ENCODE measurements around the gene NGRN.
"Not testable (repeated sequence)": the region's sequence is repeated elsewhere in the genome, so short reads cannot be mapped to it uniquely, and the experiment has no call there.

The NGRN gene

DNA sequence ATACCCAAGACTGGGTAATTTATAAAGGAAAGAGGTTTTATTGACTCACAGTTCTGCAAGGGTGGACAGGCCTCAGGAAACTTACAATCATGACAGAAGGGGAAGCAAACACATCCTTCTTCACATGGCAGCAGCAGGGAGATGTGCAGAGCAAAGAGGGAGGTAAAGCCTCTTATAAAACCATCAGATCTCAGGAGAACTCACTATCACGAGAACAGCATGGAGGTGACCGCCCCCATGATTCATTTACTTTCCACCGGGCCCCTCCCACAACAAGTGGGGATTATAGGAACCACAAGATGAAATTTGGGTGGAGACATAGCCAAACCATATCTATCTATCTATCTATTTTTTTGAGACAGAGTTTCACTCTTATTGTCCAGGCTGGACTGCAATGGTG, 26.1 kb upstream of the NGRN start:
- Histone ChIP-seq H3K9ac (ENCODE audit: low read depth, low read length) (no peak overlapping the region), H3K27me3 (ENCODE audit: insufficient read depth, low read length) (no peaks in the 10 kb centered on the region), H3K9me3 (ENCODE audit: insufficient read depth, low read depth, low read length) (no peaks in the 10 kb centered on the region), H3K36me3 (ENCODE audit: insufficient read depth, low read length) (peaks cover 7% of the 10 kb centered on the region; the same call in 1 of the 2 replicates), H3K4me1 (ENCODE audit: insufficient read depth, low read length) (no peaks in the 10 kb centered on the region), H3K27ac (ENCODE audit: low read depth, low read length) (no peak overlapping the region), H3K4me3 (ENCODE audit: low read length) (no peak overlapping the region)
- 91% methylated on average over 3 of the region's 3 CpGs for WGBS

- 94% methylated on average over 8 of the region's 8 CpGs for WGBS
- Histone ChIP-seq H3K9ac (ENCODE audit: low read depth, low read length) (no peak overlapping the region), H3K36me3 (ENCODE audit: insufficient read depth, low read length) (peaks cover 7% of the 10 kb centered on the region; the same call in 1 of the 2 replicates)
Measured at GRCh38 chr15:90240856-90241255, 24.6 kb upstream of the NGRN start.

GRCh38 chr15:90241343-90242192, 23.9 kb upstream of the NGRN start:
- no peak overlapping the region for H3K4me3 ChIP-seq (ENCODE audit: low read length)
- WGBS: 91% methylated on average over 22 of the region's 22 CpGs
- no peak overlapping the region for H3K27ac ChIP-seq (ENCODE audit: low read depth, low read length)
- no peaks in the 10 kb centered on the region for H3K9me3 ChIP-seq (ENCODE audit: insufficient read depth, low read depth, low read length)
- H3K9ac ChIP-seq (ENCODE audit: low read depth, low read length): no peak overlapping the region
- H3K36me3 ChIP-seq (ENCODE audit: insufficient read depth, low read length): peaks cover 7% of the 10 kb centered on the region; the same call in 1 of the 2 replicates
- H3K27me3 ChIP-seq (ENCODE audit: insufficient read depth, low read length): no peaks in the 10 kb centered on the region
- H3K4me1 ChIP-seq (ENCODE audit: insufficient read depth, low read length): no peaks in the 10 kb centered on the region

More at GRCh38 chr15:90240856-90241255, 24.6 kb upstream of the NGRN start:
- Histone ChIP-seq H3K4me1 (ENCODE audit: insufficient read depth, low read length) (no peaks in the 10 kb centered on the region), H3K27ac (ENCODE audit: low read depth, low read length) (no peak overlapping the region), H3K4me3 (ENCODE audit: low read length) (no peak overlapping the region), H3K9me3 (ENCODE audit: insufficient read depth, low read depth, low read length) (no peaks in the 10 kb centered on the region), H3K27me3 (ENCODE audit: insufficient read depth, low read length) (no peaks in the 10 kb centered on the region)

DNA sequence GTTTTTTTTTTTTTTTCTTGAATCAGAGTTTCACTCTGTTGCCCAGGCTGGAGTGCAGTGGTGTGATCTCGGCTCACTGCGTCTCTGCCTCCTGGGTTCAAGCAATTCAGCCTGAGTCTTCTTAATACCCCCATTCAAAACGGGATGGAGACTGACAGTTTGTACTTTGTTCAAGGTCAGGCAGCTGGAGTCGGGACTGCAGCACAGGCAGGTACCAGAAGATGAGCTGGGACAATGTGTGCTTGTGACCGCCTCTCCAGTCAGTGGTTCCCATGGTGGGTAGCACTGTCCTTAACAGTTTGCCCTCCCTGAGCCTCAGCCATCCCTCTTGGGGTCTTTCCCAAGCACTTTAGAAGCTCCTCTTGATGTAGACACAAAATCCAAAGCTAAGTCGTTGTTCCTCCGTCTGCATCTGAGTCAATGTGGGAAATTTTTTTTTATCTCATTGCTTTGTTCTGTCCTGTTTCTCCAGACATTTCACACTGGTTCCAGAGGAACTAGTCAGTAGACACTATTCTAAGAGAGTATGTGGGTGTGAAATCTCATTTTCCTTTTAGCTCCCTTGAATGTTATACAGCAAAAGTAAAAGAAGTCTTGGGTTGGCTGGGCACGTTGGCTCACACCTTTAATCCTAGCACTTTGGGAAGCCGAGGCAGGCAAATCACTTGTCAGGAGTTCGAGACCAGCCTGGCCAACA, 21.4 kb upstream of the NGRN start:
- Histone ChIP-seq H3K4me1 (ENCODE audit: insufficient read depth, low read length) (no peaks in the 10 kb centered on the region), H3K9me3 (ENCODE audit: insufficient read depth, low read depth, low read length) (no peaks in the 10 kb centered on the region), H3K4me3 (ENCODE audit: low read length) (no peak overlapping the region), H3K36me3 (ENCODE audit: insufficient read depth, low read length) (no peaks in the 10 kb centered on the region), H3K27ac (ENCODE audit: low read depth, low read length) (no peak overlapping the region), H3K27me3 (ENCODE audit: insufficient read depth, low read length) (no peaks in the 10 kb centered on the region), H3K9ac (ENCODE audit: low read depth, low read length) (no peak overlapping the region)
- 94% methylated on average over 10 of the region's 10 CpGs for WGBS

GRCh38 chr15:90248789-90249202, 16.7 kb upstream of the NGRN start:
- Histone ChIP-seq H3K9ac (ENCODE audit: low read depth, low read length) (no peak overlapping the region), H3K4me3 (ENCODE audit: low read length) (peak overlapping the region; percentile 62; the same call in 1 of the 2 replicates), H3K27me3 (ENCODE audit: insufficient read depth, low read length) (peaks cover 10% of the 10 kb centered on the region; the same call in 1 of the 2 replicates), H3K36me3 (ENCODE audit: insufficient read depth, low read length) (no peaks in the 10 kb centered on the region), H3K9me3 (ENCODE audit: insufficient read depth, low read depth, low read length) (no peaks in the 10 kb centered on the region), H3K4me1 (ENCODE audit: insufficient read depth, low read length) (no peaks in the 10 kb centered on the region), H3K27ac (ENCODE audit: low read depth, low read length) (no peak overlapping the region)
- WGBS: 75% methylated on average over 6 of the region's 6 CpGs

DNA sequence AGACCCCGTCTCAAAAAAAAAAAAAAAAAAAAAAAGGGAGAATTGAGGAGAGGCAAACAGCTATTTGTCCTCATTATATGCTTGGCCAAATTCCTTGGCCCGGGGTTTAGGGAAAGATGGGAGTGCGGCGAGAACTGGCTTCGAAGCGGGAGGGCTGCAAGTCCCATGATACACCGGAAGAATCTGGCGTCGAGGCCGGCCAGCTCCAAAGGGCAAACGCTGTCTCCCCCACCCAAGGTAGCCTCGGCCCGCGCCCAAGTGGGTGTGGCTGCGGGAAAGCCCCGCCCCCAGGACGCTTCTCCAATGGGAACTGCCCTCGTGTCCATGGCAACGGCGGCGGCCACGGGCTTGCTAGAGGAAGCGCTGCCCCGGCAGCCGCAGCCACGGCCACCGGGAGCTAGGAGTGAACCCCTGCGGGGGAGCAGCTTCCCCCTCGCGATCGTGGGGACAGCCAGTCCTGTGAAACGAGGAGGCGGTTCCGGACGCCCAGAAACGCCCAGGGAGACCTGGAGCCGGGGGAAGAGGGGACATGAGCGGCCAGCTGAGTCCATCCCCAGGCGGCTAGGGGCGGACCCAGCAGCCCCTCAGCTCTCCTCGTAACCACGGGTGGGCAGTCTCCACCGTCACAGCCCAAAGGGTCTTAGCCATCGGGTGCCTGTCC, 16.1 kb upstream of the NGRN start, which contains the start of gene TTLL13:
Gene TTLL13, plus strand, starts transcription at position 354 of the 661 bp plus-strand sequence. CDS start 1,075 bp downstream, outside the sequence.
- H3K9ac ChIP-seq (ENCODE audit: low read depth, low read length): no peak within 1 kb of the TSS
- no peaks in the 10 kb centered on the region for H3K9me3 ChIP-seq (ENCODE audit: insufficient read depth, low read depth, low read length)
- 3% methylated on average over 44 of the region's 44 CpGs for WGBS
- no peak within 1 kb of the TSS for H3K27ac ChIP-seq (ENCODE audit: low read depth, low read length)
- no peaks in the 10 kb centered on the region for H3K36me3 ChIP-seq (ENCODE audit: insufficient read depth, low read length)
- peaks cover 10% of the 10 kb centered on the region; the same call in 1 of the 2 replicates for H3K27me3 ChIP-seq (ENCODE audit: insufficient read depth, low read length)
- peak within 1 kb of the TSS; percentile 62 for H3K4me3 ChIP-seq (ENCODE audit: low read length)
- no peaks in the 10 kb centered on the region for H3K4me1 ChIP-seq (ENCODE audit: insufficient read depth, low read length)

DNA sequence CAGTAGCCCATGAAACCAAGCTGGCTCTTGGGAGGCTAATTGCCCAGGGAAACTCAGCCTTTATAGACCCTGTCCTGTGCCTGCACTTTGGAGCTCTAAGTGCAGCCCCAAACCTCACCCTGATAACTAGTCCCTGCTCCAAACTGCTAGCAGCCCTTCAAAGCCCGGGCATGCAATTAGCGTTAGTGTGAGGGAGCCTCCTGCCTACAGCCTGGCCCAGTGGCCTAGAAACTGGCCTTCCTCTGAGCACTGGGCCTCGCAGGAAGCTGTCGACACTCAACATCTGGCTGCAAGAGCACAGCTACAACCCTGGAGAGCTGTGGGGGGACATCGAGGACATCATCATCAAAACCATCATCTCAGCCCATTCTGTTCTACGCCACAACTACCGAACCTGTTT, 7.7 kb upstream of the NGRN start:
- Histone ChIP-seq H3K9me3 (ENCODE audit: insufficient read depth, low read depth, low read length) (no peaks in the 10 kb centered on the region), H3K4me1 (ENCODE audit: insufficient read depth, low read length) (no peaks in the 10 kb centered on the region), H3K36me3 (ENCODE audit: insufficient read depth, low read length) (no peaks in the 10 kb centered on the region), H3K27ac (ENCODE audit: low read depth, low read length) (no peak overlapping the region), H3K4me3 (ENCODE audit: low read length) (no peak overlapping the region), H3K9ac (ENCODE audit: low read depth, low read length) (no peak overlapping the region), H3K27me3 (ENCODE audit: insufficient read depth, low read length) (no peaks in the 10 kb centered on the region)
- WGBS: 92% methylated on average over 7 of the region's 7 CpGs

DNA sequence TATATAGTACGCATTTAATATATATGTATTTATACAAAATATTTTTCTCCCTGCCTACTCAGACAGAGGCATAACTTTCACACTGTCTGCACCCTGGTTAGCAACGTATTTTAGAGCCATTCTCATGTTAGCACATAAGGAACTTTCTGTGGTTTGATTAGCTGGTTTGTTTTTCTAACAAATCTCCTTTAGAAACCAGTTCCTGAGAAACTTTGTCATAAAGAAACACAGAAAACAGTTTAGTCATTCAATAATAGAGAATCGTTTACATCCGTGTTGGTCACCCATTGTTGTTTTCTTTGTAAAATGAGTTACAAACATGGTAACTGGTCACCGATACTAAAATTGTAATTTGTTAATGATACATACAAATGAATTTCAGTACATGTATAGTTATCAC, 5.9 kb upstream of the NGRN start:
- H3K9me3 ChIP-seq (ENCODE audit: insufficient read depth, low read depth, low read length): no peaks in the 10 kb centered on the region
- WGBS: 83% methylated on average over 3 of the region's 5 CpGs
- no peaks in the 10 kb centered on the region for H3K27me3 ChIP-seq (ENCODE audit: insufficient read depth, low read length)
- no peak overlapping the region for H3K9ac ChIP-seq (ENCODE audit: low read depth, low read length)
- no peak overlapping the region for H3K27ac ChIP-seq (ENCODE audit: low read depth, low read length)
- no peak overlapping the region for H3K4me3 ChIP-seq (ENCODE audit: low read length)
- no peaks in the 10 kb centered on the region for H3K36me3 ChIP-seq (ENCODE audit: insufficient read depth, low read length)
- H3K4me1 ChIP-seq (ENCODE audit: insufficient read depth, low read length): peaks cover 2% of the 10 kb centered on the region; the same call in 1 of the 2 replicates

DNA sequence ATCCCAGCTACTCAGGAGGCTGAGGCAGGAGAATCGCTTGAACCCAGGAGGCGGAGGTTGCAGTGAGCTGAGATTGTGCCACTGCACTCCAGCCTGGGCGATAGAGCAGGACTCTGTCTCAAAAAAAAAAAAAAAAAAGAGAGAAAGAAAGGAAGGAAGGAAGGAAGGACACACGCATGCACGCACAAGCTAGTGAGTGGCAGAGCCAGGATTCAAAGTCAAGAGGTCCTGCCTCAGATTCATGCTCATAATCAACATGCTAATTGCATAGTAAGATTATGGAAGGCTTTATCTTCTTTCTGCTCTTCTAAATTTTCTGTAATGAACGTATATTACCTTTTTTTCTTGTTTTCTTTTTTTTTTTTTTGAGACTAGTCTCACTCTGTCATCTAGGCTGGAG, 4.7 kb upstream of the NGRN start:
- not testable (repeated sequence) for H3K9ac ChIP-seq (ENCODE audit: low read depth, low read length); H3K27me3 ChIP-seq (ENCODE audit: insufficient read depth, low read length); H3K27ac ChIP-seq (ENCODE audit: low read depth, low read length); H3K9me3 ChIP-seq (ENCODE audit: insufficient read depth, low read depth, low read length); H3K36me3 ChIP-seq (ENCODE audit: insufficient read depth, low read length); H3K4me1 ChIP-seq (ENCODE audit: insufficient read depth, low read length); H3K4me3 ChIP-seq (ENCODE audit: low read length)
- 93% methylated on average over 6 of the region's 6 CpGs for WGBS

- no peaks in the 10 kb centered on the region for H3K9me3 ChIP-seq (ENCODE audit: insufficient read depth, low read depth, low read length)
- H3K4me3 ChIP-seq (ENCODE audit: low read length): no peak overlapping the region
- no peak overlapping the region for H3K9ac ChIP-seq (ENCODE audit: low read depth, low read length)
- 91% methylated on average over 5 of the region's 5 CpGs for WGBS
- peaks cover 8% of the 10 kb centered on the region; the same call in 1 of the 2 replicates for H3K4me1 ChIP-seq (ENCODE audit: insufficient read depth, low read length)
- H3K36me3 ChIP-seq (ENCODE audit: insufficient read depth, low read length): peaks cover 1% of the 10 kb centered on the region; the same call in 1 of the 2 replicates
- H3K27ac ChIP-seq (ENCODE audit: low read depth, low read length): no peak overlapping the region
- H3K27me3 ChIP-seq (ENCODE audit: insufficient read depth, low read length): no peaks in the 10 kb centered on the region
Measured at GRCh38 chr15:90261811-90262210, 3.7 kb upstream of the NGRN start.

DNA sequence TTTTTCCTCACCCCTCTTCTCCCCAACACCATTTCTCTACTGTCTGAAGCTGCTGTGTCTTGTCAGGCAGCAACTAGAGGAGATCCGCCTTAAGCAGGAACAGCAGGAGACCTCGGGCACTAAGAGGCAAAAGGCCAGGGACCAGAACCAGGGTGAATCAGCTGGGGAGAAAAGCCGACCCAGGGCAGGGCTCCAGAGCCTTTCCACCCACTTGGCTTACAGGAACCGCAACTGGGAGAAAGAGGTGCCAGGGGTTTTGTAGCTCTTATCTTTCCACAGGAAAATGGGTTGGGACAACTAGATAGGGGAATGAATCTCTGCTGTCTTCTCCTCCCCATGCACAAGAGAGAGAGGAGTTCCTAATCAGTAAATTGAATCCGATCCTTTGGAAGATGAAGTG, 3.0 kb upstream of the NGRN start:
- H3K9me3 ChIP-seq (ENCODE audit: insufficient read depth, low read depth, low read length): no peaks in the 10 kb centered on the region
- H3K27me3 ChIP-seq (ENCODE audit: insufficient read depth, low read length): no peaks in the 10 kb centered on the region
- H3K36me3 ChIP-seq (ENCODE audit: insufficient read depth, low read length): peaks cover 8% of the 10 kb centered on the region
- H3K9ac ChIP-seq (ENCODE audit: low read depth, low read length): no peak overlapping the region
- H3K4me3 ChIP-seq (ENCODE audit: low read length): no peak overlapping the region
- H3K4me1 ChIP-seq (ENCODE audit: insufficient read depth, low read length): peaks cover 14% of the 10 kb centered on the region
- WGBS: 90% methylated on average over 5 of the region's 5 CpGs
- H3K27ac ChIP-seq (ENCODE audit: low read depth, low read length): no peak overlapping the region

Data from HUES64 (cell line).